ENCODE measurements around the gene CRYBB1. TPM values are rescaled to one million over a fixed set of nuclear protein-coding genes. Genes with fewer than 3 reads are reported as not detected.

CRYBB1 gene
- polyA plus RNA-seq, 4 donors = 0.25 to 0.75 TPM; not detected in 2

DNA sequence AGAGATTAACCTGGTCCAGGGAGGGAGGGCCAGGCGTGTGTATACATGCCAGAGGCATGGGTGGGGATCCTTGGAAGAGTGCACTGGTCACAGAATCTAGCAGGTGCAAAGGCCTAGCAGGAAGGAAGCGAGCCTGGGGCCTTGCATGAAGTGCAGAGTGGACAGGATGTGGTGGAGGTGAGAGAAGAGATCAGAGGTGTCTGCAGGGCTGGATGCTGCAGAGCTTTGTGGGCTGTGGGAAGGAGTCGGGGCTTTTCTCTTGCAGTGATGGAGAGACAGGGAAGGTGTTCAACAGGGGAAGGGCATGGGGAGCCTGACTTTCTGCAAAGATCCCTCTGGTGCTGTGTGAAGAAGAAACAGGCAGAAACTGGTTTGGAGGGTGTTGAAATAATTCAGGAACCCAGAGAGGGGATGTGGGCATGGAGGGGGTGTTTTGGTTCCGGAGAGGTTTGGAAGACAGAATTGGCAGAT is 25.4 kb downstream of the CRYBB1 start:
- H3K4me3 ChIP-seq (ENCODE audit: low read depth in 1 of 3, low read length in 3 of 3) = no peak overlapping the region
- 33 to 42% (median 34%) methylated on average over 4 of the region's 4 CpGs for WGBS, 3 donors
- peaks cover 2 to 6% (median 6%) of the 10 kb centered on the region in 3 donors for H3K4me1 ChIP-seq (ENCODE audit: control insufficient read depth in 3 of 3, insufficient read depth in 2 of 3, low read depth in 1 of 3, low read length in 2 of 3)
- peak overlapping the region in 1 of 3 donors; percentile 67 for H3K27ac ChIP-seq (ENCODE audit: low read depth in 1 of 3, low read length in 2 of 3)
- DNase-seq (peak; percentile 56 to 78), FAIRE-seq (no peak)
- peaks cover 0 to 4% (median 0%) of the 10 kb centered on the region in 3 donors for H3K36me3 ChIP-seq (ENCODE audit: control insufficient read depth in 3 of 3, insufficient read depth in 2 of 3, low read depth in 1 of 3, low read length in 3 of 3)
- H3K27me3 ChIP-seq (ENCODE audit: control insufficient read depth in 3 of 3, insufficient read depth in 3 of 3, low read length in 3 of 3) = no peaks in the 10 kb centered on the region
- H3K9me3 ChIP-seq (ENCODE audit: control insufficient read depth in 2 of 2, insufficient read depth in 1 of 2, low read depth in 1 of 2, low read length in 1 of 2) = no peaks in the 10 kb centered on the region

DNA sequence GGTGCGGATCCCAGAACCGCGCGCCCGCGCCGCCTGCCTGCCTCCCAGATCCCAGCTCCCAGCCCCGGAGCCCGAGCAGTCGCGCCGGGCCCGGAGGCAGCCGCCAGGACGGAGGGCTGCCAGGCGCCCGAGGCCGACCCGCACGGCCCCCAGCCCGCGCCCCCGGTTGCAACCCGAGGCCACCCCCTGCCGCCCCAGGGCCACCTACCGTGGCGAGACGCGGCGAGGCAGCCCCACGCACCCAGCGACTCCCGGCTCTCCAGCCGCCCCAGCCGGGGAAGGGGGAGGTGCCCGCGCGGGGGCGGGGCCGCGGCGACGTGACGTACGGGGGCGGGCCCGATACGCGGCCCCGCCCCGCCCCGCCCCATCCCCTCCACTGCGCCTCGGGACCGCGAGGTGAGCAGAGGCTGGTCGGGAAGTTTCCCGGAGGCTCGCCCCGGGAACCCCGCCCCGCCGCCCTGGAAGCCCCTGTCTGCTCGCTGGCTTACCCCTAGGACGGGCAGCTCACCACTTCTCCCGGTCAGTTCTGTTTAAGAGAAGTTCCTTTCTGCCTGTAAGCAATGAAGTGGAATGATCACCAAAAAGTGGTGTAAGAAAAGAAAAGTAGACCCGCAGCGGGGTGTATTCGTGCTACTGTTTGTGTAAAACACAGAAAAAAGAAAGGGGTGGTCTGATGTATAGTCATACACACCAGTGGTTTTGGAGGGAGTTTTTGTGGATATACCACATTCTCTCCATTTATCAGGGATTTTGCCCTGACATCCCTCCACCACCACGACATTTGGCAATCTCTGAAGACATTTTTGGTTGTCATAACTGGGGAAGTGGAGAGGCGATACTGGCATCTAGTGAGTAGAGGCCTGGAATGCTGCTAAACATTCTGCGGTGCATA is 27.7 kb downstream of the CRYBB1 start, which contains the start of gene TPST2:
Gene TPST2 (minus strand): TSS at position 288 of the 892 bp plus-strand sequence. CDS start 48,502 bp downstream, outside the sequence.
- Histone ChIP-seq H3K9me3 (ENCODE audit: control insufficient read depth in 2 of 2, insufficient read depth in 1 of 2, low read depth in 1 of 2, low read length in 1 of 2) (no peaks in the 10 kb centered on the region), H3K27ac (ENCODE audit: low read depth in 1 of 3, low read length in 2 of 3) (peak within 1 kb of the TSS; percentile 66 to 79 (median 66)), H3K27me3 (ENCODE audit: control insufficient read depth in 3 of 3, insufficient read depth in 3 of 3, low read length in 3 of 3) (no peaks in the 10 kb centered on the region), H3K36me3 (ENCODE audit: control insufficient read depth in 3 of 3, insufficient read depth in 2 of 3, low read depth in 1 of 3, low read length in 3 of 3) (peaks cover 0 to 6% (median 0%) of the 10 kb centered on the region in 3 donors), H3K4me3 (ENCODE audit: low read depth in 1 of 3, low read length in 3 of 3) (peak within 1 kb of the TSS; percentile 68 to 93 (median 84)), H3K4me1 (ENCODE audit: control insufficient read depth in 3 of 3, insufficient read depth in 2 of 3, low read depth in 1 of 3, low read length in 2 of 3) (peaks cover 2 to 10% (median 6%) of the 10 kb centered on the region in 3 donors)
- FAIRE-seq (no peak), DNase-seq (peak; percentile 82 to 90)
- WGBS, 3 donors = 0 to 2% (median 1%) methylated on average over 34 to 72 of the region's 72 CpGs

GRCh38 chr22:26589367-26589844 is 28.4 kb downstream of the CRYBB1 start:
- H3K36me3 ChIP-seq (ENCODE audit: control insufficient read depth in 3 of 3, insufficient read depth in 2 of 3, low read depth in 1 of 3, low read length in 3 of 3) = peaks cover 0 to 6% (median 0%) of the 10 kb centered on the region in 3 donors
- peak; percentile 66 to 76 for DNase-seq
- 0 to 1% (median 0%) methylated on average over 27 to 44 of the region's 44 CpGs for WGBS, 3 donors
- H3K27me3 ChIP-seq (ENCODE audit: control insufficient read depth in 3 of 3, insufficient read depth in 3 of 3, low read length in 3 of 3) = no peaks in the 10 kb centered on the region
- H3K4me3 ChIP-seq (ENCODE audit: low read depth in 1 of 3, low read length in 3 of 3) = peak overlapping the region; percentile 68 to 93 (median 84)
- H3K27ac ChIP-seq (ENCODE audit: low read depth in 1 of 3, low read length in 2 of 3) = peak overlapping the region; percentile 53 to 78 (median 66)
- FAIRE-seq = no peak
- H3K4me1 ChIP-seq (ENCODE audit: control insufficient read depth in 3 of 3, insufficient read depth in 2 of 3, low read depth in 1 of 3, low read length in 2 of 3) = peaks cover 2 to 10% (median 6%) of the 10 kb centered on the region in 3 donors
- no peaks in the 10 kb centered on the region for H3K9me3 ChIP-seq (ENCODE audit: control insufficient read depth in 2 of 2, insufficient read depth in 1 of 2, low read depth in 1 of 2, low read length in 1 of 2)

DNA sequence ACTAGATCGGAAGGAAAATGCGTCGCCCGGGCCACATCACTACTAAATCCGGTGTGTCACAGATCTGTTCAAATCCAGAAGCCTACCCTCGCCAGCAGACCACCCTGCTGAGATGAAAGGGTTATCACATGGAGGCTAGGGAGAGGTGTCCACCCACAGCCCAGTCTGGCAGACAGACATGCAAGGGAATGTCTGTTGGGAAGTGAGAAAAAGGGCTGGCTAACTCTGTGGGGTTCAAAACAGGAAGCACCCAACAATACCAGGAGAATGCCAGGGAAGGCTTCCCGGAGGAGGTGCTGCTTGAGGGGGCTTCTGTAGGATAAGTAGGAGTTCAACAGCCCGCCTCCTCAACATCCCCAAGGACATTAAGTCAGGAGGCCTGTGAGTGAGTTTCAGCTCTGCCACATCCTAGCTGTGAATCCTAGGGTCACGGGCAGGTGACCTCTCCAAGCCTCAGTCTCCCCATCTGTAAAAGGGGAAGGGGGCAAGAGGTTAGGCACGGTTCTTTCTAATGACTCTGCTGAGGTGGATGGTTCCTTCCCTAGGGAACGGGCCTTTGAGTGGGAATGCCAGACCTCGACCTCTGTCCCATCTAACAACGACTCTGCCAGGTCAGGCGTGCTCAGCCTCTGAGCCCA is 29.0 kb downstream of the CRYBB1 start:
- Histone ChIP-seq H3K9me3 (ENCODE audit: control insufficient read depth in 2 of 2, insufficient read depth in 1 of 2, low read depth in 1 of 2, low read length in 1 of 2) (no peaks in the 10 kb centered on the region), H3K27ac (ENCODE audit: low read depth in 1 of 3, low read length in 2 of 3) (peak overlapping the region in 2 of 3 donors; percentile 53 to 78), H3K36me3 (ENCODE audit: control insufficient read depth in 3 of 3, insufficient read depth in 2 of 3, low read depth in 1 of 3, low read length in 3 of 3) (peaks cover 0 to 9% (median 0%) of the 10 kb centered on the region in 3 donors), H3K27me3 (ENCODE audit: control insufficient read depth in 3 of 3, insufficient read depth in 3 of 3, low read length in 3 of 3) (no peaks in the 10 kb centered on the region), H3K4me3 (ENCODE audit: low read depth in 1 of 3, low read length in 3 of 3) (peak overlapping the region; percentile 68 to 93 (median 84)), H3K4me1 (ENCODE audit: control insufficient read depth in 3 of 3, insufficient read depth in 2 of 3, low read depth in 1 of 3, low read length in 2 of 3) (peaks cover 2 to 10% (median 6%) of the 10 kb centered on the region in 3 donors)
- DNase-seq (no peak), FAIRE-seq (no peak)
- 58 to 61% (median 59%) methylated on average over 14 of the region's 14 CpGs for WGBS, 3 donors

DNA sequence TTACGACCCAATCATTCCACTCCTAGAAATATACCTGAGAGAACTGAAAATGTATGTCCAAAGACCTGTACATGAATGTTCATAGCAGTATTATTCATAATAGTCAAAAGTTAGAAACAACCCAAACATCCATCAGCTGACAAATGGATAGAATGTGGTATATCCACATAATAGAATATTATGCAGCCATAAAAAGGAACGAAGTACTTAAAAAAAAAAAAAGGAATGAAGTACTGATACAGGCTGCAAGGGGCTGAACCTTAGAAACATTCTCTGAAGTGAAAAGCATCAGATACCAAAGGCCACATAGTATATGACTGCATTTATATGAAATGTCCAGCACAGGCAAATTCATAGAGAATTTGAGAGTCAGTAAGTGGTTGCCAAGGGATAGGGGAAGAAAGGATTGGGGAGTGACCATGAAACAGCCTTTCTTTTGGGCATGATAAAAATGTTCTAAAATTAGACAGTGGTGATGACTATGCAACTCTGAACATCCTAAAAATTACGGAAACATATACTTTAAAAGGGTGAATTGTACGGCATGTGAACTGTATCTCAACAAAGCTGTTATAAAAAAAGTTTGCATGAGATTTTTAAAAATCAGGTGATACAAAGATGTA is 29.7 kb downstream of the CRYBB1 start:
- H3K4me1 ChIP-seq (ENCODE audit: control insufficient read depth in 3 of 3, insufficient read depth in 2 of 3, low read depth in 1 of 3, low read length in 2 of 3) = peaks cover 2 to 10% (median 6%) of the 10 kb centered on the region in 3 donors
- peaks cover 0 to 11% (median 0%) of the 10 kb centered on the region in 3 donors for H3K36me3 ChIP-seq (ENCODE audit: control insufficient read depth in 3 of 3, insufficient read depth in 2 of 3, low read depth in 1 of 3, low read length in 3 of 3)
- WGBS, 3 donors = 90 to 100% (median 96%) methylated on average over 4 of the region's 4 CpGs
- no peak for FAIRE-seq
- no peak overlapping the region for H3K4me3 ChIP-seq (ENCODE audit: low read depth in 1 of 3, low read length in 3 of 3)
- H3K27me3 ChIP-seq (ENCODE audit: control insufficient read depth in 3 of 3, insufficient read depth in 3 of 3, low read length in 3 of 3) = no peaks in the 10 kb centered on the region
- DNase-seq = no peak
- H3K27ac ChIP-seq (ENCODE audit: low read depth in 1 of 3, low read length in 2 of 3) = no peak overlapping the region
- H3K9me3 ChIP-seq (ENCODE audit: control insufficient read depth in 2 of 2, insufficient read depth in 1 of 2, low read depth in 1 of 2, low read length in 1 of 2) = no peaks in the 10 kb centered on the region

DNA sequence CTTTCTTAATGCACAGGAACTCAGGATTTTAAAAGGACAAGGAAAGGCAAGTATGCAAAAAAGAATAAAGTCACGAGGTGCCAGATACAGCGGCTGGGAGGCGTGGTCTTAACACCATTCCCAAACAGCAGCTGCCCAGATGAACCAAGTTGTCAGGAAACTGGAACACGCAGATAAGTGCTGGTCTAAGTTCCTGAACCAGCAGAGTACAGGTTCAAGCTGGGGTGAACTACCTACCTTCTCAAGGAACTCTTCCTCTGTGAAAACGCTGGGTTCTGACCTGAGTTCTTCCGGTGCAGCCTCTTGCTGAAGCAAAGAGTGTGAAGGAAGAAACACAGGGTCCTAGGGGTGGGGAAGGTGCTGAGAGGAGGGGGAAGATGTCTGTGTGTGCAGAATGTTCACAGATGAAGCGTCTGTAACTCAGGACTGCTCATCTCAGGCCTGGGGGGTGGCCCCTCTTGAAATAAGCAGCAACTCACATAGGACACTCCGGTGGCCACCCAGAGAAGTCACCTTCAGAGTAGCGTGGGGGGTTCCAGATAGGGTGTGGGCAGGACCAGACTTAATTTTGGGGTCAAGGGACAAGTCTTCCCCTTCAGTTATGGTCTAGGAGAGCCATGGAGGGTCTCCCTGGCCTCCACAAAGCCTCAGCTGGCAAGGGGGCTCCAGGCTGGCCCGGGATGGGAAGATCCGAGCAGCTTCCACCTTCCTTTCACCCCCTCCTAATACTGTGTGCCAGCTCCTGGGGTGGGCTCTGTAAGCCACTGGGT is 31.1 kb downstream of the CRYBB1 start:
- Histone ChIP-seq H3K4me1 (ENCODE audit: control insufficient read depth in 3 of 3, insufficient read depth in 2 of 3, low read depth in 1 of 3, low read length in 2 of 3) (peaks cover 2 to 4% (median 2%) of the 10 kb centered on the region in 3 donors), H3K27ac (ENCODE audit: low read depth in 1 of 3, low read length in 2 of 3) (peak overlapping the region in 1 of 3 donors; percentile 9), H3K36me3 (ENCODE audit: control insufficient read depth in 3 of 3, insufficient read depth in 2 of 3, low read depth in 1 of 3, low read length in 3 of 3) (peaks cover 0 to 18% (median 0%) of the 10 kb centered on the region in 3 donors), H3K9me3 (ENCODE audit: control insufficient read depth in 2 of 2, insufficient read depth in 1 of 2, low read depth in 1 of 2, low read length in 1 of 2) (no peaks in the 10 kb centered on the region), H3K27me3 (ENCODE audit: control insufficient read depth in 3 of 3, insufficient read depth in 3 of 3, low read length in 3 of 3) (no peaks in the 10 kb centered on the region), H3K4me3 (ENCODE audit: low read depth in 1 of 3, low read length in 3 of 3) (no peak overlapping the region)
- no peak for FAIRE-seq
- 33 to 53% (median 43%) methylated on average over 9 to 11 of the region's 11 CpGs for WGBS, 3 donors
- DNase-seq = peak; percentile 39 to 57

GRCh38 chr22:26585104-26585790 is 32.6 kb downstream of the CRYBB1 start:
- DNase-seq (peak; percentile 13 to 17), FAIRE-seq (no peak)
- Histone ChIP-seq H3K4me1 (ENCODE audit: control insufficient read depth in 3 of 3, insufficient read depth in 2 of 3, low read depth in 1 of 3, low read length in 2 of 3) (peaks cover 0 to 4% (median 2%) of the 10 kb centered on the region in 3 donors), H3K36me3 (ENCODE audit: control insufficient read depth in 3 of 3, insufficient read depth in 2 of 3, low read depth in 1 of 3, low read length in 3 of 3) (peaks cover 0 to 22% (median 0%) of the 10 kb centered on the region in 3 donors), H3K9me3 (ENCODE audit: control insufficient read depth in 2 of 2, insufficient read depth in 1 of 2, low read depth in 1 of 2, low read length in 1 of 2) (no peaks in the 10 kb centered on the region), H3K27ac (ENCODE audit: low read depth in 1 of 3, low read length in 2 of 3) (peak overlapping the region in 1 of 3 donors; percentile 33), H3K4me3 (ENCODE audit: low read depth in 1 of 3, low read length in 3 of 3) (no peak overlapping the region), H3K27me3 (ENCODE audit: control insufficient read depth in 3 of 3, insufficient read depth in 3 of 3, low read length in 3 of 3) (no peaks in the 10 kb centered on the region)
- 43 to 53% (median 52%) methylated on average over 11 of the region's 11 CpGs for WGBS, 3 donors

Data from small intestine (tissue), 7 donors.